ENCODE data around the gene EIF4EBP2. TPM values are rescaled to one million over a fixed set of nuclear protein-coding genes. Genes with fewer than 3 reads are reported as not detected.
A peak's percentile ranks its signal among the peaks of the same experiment; 100 is the strongest.

EIF4EBP2 gene
- total and polyA plus RNA-seq, 4 donors, result 25.7 to 70.0 (median 33.0) TPM

DNA sequence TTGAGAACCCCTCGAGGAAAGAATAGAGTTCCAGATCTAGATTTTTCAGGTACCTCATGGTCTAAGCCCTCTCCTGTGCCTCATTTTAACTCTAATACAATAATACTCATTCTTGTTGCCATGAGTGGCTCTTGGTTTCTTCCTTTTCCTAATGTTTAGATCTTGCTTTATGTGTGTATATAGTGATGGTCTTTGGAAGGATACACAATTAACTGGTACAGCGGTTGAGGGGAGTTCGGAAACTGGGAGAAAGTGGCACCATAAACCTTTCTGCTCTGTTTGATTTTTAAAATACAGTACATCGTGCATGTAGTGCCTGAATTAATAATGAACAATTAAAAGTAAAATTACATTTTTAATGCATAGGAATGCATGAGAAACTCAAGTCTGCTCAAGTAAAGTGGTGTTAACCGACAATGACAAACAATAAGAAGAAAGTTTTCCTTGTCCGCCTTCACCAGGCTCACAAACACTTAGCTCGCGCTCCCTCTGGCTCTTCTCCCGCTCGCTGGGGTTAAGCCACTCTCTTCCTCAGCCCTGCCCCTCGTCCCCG lies 386 bp upstream of the EIF4EBP2 start:
- Histone ChIP-seq H3K27ac (ENCODE audit: low read depth in 1 of 2, low read length in 2 of 2) (peak overlapping the region; percentile 88 to 99), H3K9ac (ENCODE audit: low read depth in 1 of 2, low read length in 2 of 2) (peak overlapping the region in 1 of 2 donors; percentile 85), H3K36me3 (ENCODE audit: control insufficient read depth in 4 of 4, insufficient read depth in 3 of 4, low read depth in 1 of 4, low read length in 3 of 4) (no peaks in the 10 kb centered on the region), H3K4me1 (ENCODE audit: control insufficient read depth in 4 of 4, insufficient read depth in 4 of 4, low read length in 3 of 4) (peaks cover 6 to 23% (median 18%) of the 10 kb centered on the region in 4 donors), H3K9me3 (ENCODE audit: control insufficient read depth in 4 of 4, low read length in 3 of 4) (no peaks in the 10 kb centered on the region), H3K27me3 (ENCODE audit: control insufficient read depth in 4 of 4, insufficient read depth in 4 of 4, low read length in 3 of 4) (no peaks in the 10 kb centered on the region), H3K4me3 (ENCODE audit: low read depth in 1 of 3, low read length in 3 of 3) (peak overlapping the region in 1 of 3 donors; percentile 26)
- TF ChIP-seq HNF4A (conservative IDR thresholded peaks at IDR 0.05) (peak in 1 of 2 donors; percentile 9), TAF1 (conservative IDR thresholded peaks at IDR 0.05) (no peak), GABPA (IDR thresholded peaks at IDR 0.05 in 1 of 2, conservative IDR thresholded peaks at IDR 0.05 in 1 of 2) (no peak), RXRA (IDR thresholded peaks at IDR 0.05) (peak in 1 of 2 donors; percentile 42), FOXA2 (IDR thresholded peaks at IDR 0.05) (no peak), YY1 (IDR thresholded peaks at IDR 0.05) (no peak), FOXA1 (IDR thresholded peaks at IDR 0.05) (no peak), RAD21 (IDR thresholded peaks at IDR 0.05) (no peak), SP1 (IDR thresholded peaks at IDR 0.05) (peak; percentile 64), JUND (IDR thresholded peaks at IDR 0.05) (no peak), HNF4G (IDR thresholded peaks at IDR 0.05) (no peak), EGR1 (IDR thresholded peaks at IDR 0.05; ENCODE audit: low read depth in 2 of 2) (no peak), NR2F2 (IDR thresholded peaks at IDR 0.05) (peak; percentile 20)
- TF ChIP-seq, protein P1, sequence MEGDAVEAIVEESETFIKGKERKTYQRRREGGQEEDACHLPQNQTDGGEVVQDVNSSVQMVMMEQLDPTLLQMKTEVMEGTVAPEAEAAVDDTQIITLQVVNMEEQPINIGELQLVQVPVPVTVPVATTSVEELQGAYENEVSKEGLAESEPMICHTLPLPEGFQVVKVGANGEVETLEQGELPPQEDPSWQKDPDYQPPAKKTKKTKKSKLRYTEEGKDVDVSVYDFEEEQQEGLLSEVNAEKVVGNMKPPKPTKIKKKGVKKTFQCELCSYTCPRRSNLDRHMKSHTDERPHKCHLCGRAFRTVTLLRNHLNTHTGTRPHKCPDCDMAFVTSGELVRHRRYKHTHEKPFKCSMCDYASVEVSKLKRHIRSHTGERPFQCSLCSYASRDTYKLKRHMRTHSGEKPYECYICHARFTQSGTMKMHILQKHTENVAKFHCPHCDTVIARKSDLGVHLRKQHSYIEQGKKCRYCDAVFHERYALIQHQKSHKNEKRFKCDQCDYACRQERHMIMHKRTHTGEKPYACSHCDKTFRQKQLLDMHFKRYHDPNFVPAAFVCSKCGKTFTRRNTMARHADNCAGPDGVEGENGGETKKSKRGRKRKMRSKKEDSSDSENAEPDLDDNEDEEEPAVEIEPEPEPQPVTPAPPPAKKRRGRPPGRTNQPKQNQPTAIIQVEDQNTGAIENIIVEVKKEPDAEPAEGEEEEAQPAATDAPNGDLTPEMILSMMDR (IDR thresholded peaks at IDR 0.05; ENCODE audit: low read depth, low read length, missing input control), result no peak
- TF ChIP-seq, protein P2, sequence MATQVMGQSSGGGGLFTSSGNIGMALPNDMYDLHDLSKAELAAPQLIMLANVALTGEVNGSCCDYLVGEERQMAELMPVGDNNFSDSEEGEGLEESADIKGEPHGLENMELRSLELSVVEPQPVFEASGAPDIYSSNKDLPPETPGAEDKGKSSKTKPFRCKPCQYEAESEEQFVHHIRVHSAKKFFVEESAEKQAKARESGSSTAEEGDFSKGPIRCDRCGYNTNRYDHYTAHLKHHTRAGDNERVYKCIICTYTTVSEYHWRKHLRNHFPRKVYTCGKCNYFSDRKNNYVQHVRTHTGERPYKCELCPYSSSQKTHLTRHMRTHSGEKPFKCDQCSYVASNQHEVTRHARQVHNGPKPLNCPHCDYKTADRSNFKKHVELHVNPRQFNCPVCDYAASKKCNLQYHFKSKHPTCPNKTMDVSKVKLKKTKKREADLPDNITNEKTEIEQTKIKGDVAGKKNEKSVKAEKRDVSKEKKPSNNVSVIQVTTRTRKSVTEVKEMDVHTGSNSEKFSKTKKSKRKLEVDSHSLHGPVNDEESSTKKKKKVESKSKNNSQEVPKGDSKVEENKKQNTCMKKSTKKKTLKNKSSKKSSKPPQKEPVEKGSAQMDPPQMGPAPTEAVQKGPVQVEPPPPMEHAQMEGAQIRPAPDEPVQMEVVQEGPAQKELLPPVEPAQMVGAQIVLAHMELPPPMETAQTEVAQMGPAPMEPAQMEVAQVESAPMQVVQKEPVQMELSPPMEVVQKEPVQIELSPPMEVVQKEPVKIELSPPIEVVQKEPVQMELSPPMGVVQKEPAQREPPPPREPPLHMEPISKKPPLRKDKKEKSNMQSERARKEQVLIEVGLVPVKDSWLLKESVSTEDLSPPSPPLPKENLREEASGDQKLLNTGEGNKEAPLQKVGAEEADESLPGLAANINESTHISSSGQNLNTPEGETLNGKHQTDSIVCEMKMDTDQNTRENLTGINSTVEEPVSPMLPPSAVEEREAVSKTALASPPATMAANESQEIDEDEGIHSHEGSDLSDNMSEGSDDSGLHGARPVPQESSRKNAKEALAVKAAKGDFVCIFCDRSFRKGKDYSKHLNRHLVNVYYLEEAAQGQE (IDR thresholded peaks at IDR 0.05), result no peak
- TF ChIP-seq, protein P3, sequence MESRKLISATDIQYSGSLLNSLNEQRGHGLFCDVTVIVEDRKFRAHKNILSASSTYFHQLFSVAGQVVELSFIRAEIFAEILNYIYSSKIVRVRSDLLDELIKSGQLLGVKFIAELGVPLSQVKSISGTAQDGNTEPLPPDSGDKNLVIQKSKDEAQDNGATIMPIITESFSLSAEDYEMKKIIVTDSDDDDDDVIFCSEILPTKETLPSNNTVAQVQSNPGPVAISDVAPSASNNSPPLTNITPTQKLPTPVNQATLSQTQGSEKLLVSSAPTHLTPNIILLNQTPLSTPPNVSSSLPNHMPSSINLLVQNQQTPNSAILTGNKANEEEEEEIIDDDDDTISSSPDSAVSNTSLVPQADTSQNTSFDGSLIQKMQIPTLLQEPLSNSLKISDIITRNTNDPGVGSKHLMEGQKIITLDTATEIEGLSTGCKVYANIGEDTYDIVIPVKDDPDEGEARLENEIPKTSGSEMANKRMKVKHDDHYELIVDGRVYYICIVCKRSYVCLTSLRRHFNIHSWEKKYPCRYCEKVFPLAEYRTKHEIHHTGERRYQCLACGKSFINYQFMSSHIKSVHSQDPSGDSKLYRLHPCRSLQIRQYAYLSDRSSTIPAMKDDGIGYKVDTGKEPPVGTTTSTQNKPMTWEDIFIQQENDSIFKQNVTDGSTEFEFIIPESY (IDR thresholded peaks at IDR 0.05), result no peak
- TF ChIP-seq, protein P4, sequence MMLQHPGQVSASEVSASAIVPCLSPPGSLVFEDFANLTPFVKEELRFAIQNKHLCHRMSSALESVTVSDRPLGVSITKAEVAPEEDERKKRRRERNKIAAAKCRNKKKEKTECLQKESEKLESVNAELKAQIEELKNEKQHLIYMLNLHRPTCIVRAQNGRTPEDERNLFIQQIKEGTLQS (IDR thresholded peaks at IDR 0.05), result no peak
- TF ChIP-seq, protein P5, sequence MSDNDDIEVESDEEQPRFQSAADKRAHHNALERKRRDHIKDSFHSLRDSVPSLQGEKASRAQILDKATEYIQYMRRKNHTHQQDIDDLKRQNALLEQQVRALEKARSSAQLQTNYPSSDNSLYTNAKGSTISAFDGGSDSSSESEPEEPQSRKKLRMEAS (IDR thresholded peaks at IDR 0.05), result no peak
- no peak for DNase-seq (ENCODE audit: low spot score)
- WGBS, result 7% methylated on average over 12 of the region's 12 CpGs
